Kidney (tissue), 14 donors: ENCODE results near the gene SOCS4. TPM values are rescaled to one million over a fixed set of nuclear protein-coding genes. Genes with fewer than 3 reads are reported as not detected.
"Not testable (repeated sequence)": the region's sequence is repeated elsewhere in the genome, so short reads cannot be mapped to it uniquely, and the experiment has no call there.

Experiments
- DNase-seq, 5 donors: peaks; one replicate each; pipeline ENCODE4 v3.0.0-alpha.2; 2013 to 2020
- FAIRE-seq: peaks from 2 replicates; lab custom pipeline; 2012; peaks lifted over from hg19 to GRCh38; lab: Jason Lieb, UNC
- H3K27ac ChIP-seq, 2 donors: one replicate each; pipeline ENCODE4 v1.7.0; 2013; ENCODE audit warnings: low read depth in 2 of 2, low read length in 2 of 2, inconsistent platforms in 1 of 2
- H3K27me3 ChIP-seq: one replicate; pipeline ENCODE4 v1.7.1; 2013; ENCODE audit warnings: low read length, inconsistent platforms; ENCODE audit not compliant: control insufficient read depth, insufficient read depth
- H3K36me3 ChIP-seq, 3 donors: one replicate each; pipeline versions ENCODE4 v1.7.0 to v1.7.1; 2013; ENCODE audit warnings: low read length in 3 of 3, control low read depth in 1 of 3, inconsistent platforms in 1 of 3; ENCODE audit not compliant: insufficient read depth in 3 of 3, control insufficient read depth in 2 of 3
- H3K4me1 ChIP-seq, 3 donors: one replicate each; pipeline versions ENCODE4 v1.7.0 to v1.7.1; 2013; ENCODE audit warnings: low read length in 3 of 3, inconsistent platforms in 1 of 3, low read depth in 1 of 3; ENCODE audit not compliant: control insufficient read depth in 2 of 3, insufficient read depth in 2 of 3
- H3K4me3 ChIP-seq, 3 donors: one replicate each; pipeline versions ENCODE4 v1.7.0 to v1.8.1; 2013; ENCODE audit warnings: low read length in 3 of 3, control low read depth in 1 of 3, inconsistent platforms in 1 of 3
- H3K9ac ChIP-seq, 3 donors: one replicate each; pipeline versions ENCODE4 v1.7.0 to v1.7.1; 2013; ENCODE audit warnings: low read length in 3 of 3, control low read depth in 1 of 3, inconsistent platforms in 1 of 3
- H3K9me3 ChIP-seq, 3 donors: one replicate each; pipeline versions ENCODE4 v1.7.0 to v1.7.1; 2013; ENCODE audit warnings: low read length in 3 of 3, control low read depth in 1 of 3, inconsistent platforms in 1 of 3; ENCODE audit not compliant: control insufficient read depth in 2 of 3, insufficient read depth in 1 of 3
- CTCF ChIP-seq: IDR thresholded peaks from 3 replicates; pipeline ENCODE4 v1.5.1; 2012; ENCODE audit warnings: mild to moderate bottlenecking, moderate library complexity, borderline replicate concordance; ENCODE audit not compliant: insufficient read depth; ENCODE audit errors: extremely low read depth
- intact Hi-C: fragments of 100-400 bp; cut with DNase I; formaldehyde crosslinking; loops from one replicate; pipeline ENCODE4 v1.11.1; 2022
- polyA plus RNA-seq: library from polyadenylated mRNA; stranded (reverse); fragments of 350-450 nt; fragmentation: Illumina TruSeq; extraction: RNeasy Lipid Tissue Mini Kit (QIAGEN cat#74804); gene quantifications from one replicate; pipeline ENCODE4 v1.2.3, GENCODE V29; 2014; ENCODE audit warnings: low read depth, low replicate concordance; ENCODE audit not compliant: insufficient read depth
- total RNA-seq: library from RNA; stranded (reverse); fragmentation: NEBNext Ultra II Directional; extraction: Animal tissue kit (Norgen Biotek cat#: 25700); gene quantifications from one replicate; pipeline ENCODE4 v1.2.1, GENCODE V29; 2021
- donor health status: control.
- donor health status: control.
- donor health status: control.
- donor health status: control.
- donor health status: control.
- donor health status: DM: yes; HTN: yes; CAD: no.
- donor health status: Normal renal cell carcinoma (clear cell type).

The SOCS4 gene
- total and polyA plus RNA-seq, 2 donors from 2014 or later, result 6.0 to 30.5 TPM

- intact Hi-C loops, result no loop called here
- DNase-seq, result no peak
- H3K4me3 ChIP-seq, result no peak overlapping the region
- no peaks in the 10 kb centered on the region for H3K27me3 ChIP-seq
- no peak for FAIRE-seq
- TF ChIP-seq CTCF, result no peak
- no peaks in the 10 kb centered on the region for H3K4me1 ChIP-seq
- no peak overlapping the region for H3K27ac ChIP-seq
- H3K9ac ChIP-seq, result no peak overlapping the region
- H3K9me3 ChIP-seq, result no peaks in the 10 kb centered on the region
- no peaks in the 10 kb centered on the region for H3K36me3 ChIP-seq
Observed at GRCh38 chr14:55019968-55020554, 7.0 kb upstream of the SOCS4 start.

- intact Hi-C loops, H3K4me1 ChIP-seq, H3K9ac ChIP-seq, H3K9me3 ChIP-seq, H3K36me3 ChIP-seq, H3K27ac ChIP-seq, H3K27me3 ChIP-seq, DNase-seq, FAIRE-seq, H3K4me3 ChIP-seq: not testable (repeated sequence)
Observed at GRCh38 chr14:55024365-55024764, 2.7 kb upstream of the SOCS4 start.

DNA sequence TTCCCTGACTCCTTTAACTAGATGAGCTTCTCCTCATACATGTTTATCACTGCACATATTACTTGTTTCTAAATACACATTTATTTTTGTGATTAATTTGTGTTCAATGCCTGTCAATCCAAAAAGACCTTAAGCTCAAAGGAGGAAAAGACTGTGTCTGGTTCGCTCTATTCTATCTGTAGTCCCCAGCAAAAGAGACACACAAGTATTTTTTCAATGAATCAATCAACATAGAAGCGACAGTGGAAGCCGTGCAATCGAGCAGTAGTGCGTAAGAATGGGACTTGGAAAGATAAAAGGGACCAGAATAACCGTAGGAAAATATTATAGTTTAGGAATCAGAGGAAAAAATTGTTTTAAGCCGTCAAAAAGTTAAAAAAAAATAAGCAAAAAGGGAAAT lies 1.1 kb upstream of the SOCS4 start:
- TF ChIP-seq CTCF, result no peak
- FAIRE-seq, result no peak
- no peaks in the 10 kb centered on the region for H3K36me3 ChIP-seq
- H3K4me1 ChIP-seq, result peaks cover 0 to 6% (median 0%) of the 10 kb centered on the region in 3 donors
- H3K9ac ChIP-seq, result peak overlapping the region in 2 of 3 donors; percentile 54 to 75
- no peaks in the 10 kb centered on the region for H3K9me3 ChIP-seq
- H3K27ac ChIP-seq, result no peak overlapping the region
- H3K27me3 ChIP-seq, result no peaks in the 10 kb centered on the region
- peak overlapping the region in 2 of 3 donors; percentile 86 to 97 for H3K4me3 ChIP-seq
- intact Hi-C loops, result no loop called here
- DNase-seq, result no peak

DNA sequence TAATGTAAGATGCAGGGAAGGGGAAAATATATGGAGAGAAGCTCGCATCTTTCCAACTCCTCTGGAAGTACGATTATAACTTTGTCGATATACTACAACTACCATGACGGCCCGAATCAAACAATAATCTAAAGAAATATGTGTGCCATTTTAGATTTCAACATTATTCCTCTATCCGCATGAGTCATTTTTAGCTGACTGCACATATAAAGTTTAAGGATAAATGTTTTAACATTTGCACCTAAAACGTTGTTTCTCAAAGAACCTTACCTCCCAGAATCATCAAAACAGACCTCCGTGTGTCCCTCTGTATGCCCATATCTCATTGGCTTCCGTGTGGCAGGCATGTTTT lies 619 bp upstream of the SOCS4 start:
- TF ChIP-seq CTCF, result no peak
- Histone ChIP-seq H3K36me3 (no peaks in the 10 kb centered on the region), H3K9ac (peak overlapping the region in 2 of 3 donors; percentile 54 to 75), H3K4me1 (peaks cover 0 to 11% (median 3%) of the 10 kb centered on the region in 3 donors), H3K4me3 (peak overlapping the region; percentile 72 to 97 (median 86)), H3K27ac (no peak overlapping the region), H3K9me3 (no peaks in the 10 kb centered on the region), H3K27me3 (no peaks in the 10 kb centered on the region)
- FAIRE-seq (no peak), DNase-seq (peak in 1 of 5 donors; percentile 3)
- intact Hi-C loops, result no loop called here
